Keratinocyte (primary cell): ENCODE measurements around the gene SSH2.

Experiments used
- CTCF ChIP-seq, 3 experiments: IDR thresholded peaks in 1 of 3; conservative IDR thresholded peaks in 1 of 3; optimal IDR thresholded peaks in 1 of 3; 2 replicates in 2 of 3; 3 replicates in 1 of 3; pipeline versions ENCODE3 to v1.5.1; 2011; ENCODE audit warnings: low read length in 3 of 3, mild to moderate bottlenecking in 3 of 3, moderate library complexity in 2 of 3, control low read depth in 1 of 3, inconsistent platforms in 1 of 3; ENCODE audit not compliant: insufficient read depth in 2 of 3; ENCODE audit errors: extremely low read depth in 1 of 3
- EZH2 ChIP-seq: IDR thresholded peaks from one replicate; pipeline ENCODE4 v1.6.1; 2012; ENCODE audit warnings: inconsistent platforms, mild to moderate bottlenecking, low read length, moderate library complexity

- TF ChIP-seq CTCF (optimal IDR thresholded peaks at IDR 0.05 in 1 of 3, IDR thresholded peaks at IDR 0.05 in 1 of 3, conservative IDR thresholded peaks at IDR 0.05 in 1 of 3; ENCODE audit: extremely low read depth in 1 of 3, insufficient read depth in 2 of 3, low read length in 3 of 3) = no peak
- TF ChIP-seq EZH2 = no peak
Observed at GRCh38 chr17:29640413-29640812, 289.6 kb downstream of the SSH2 start.
